Measurements from ENCODE around the gene TMEM198.

Gene TMEM198

DNA sequence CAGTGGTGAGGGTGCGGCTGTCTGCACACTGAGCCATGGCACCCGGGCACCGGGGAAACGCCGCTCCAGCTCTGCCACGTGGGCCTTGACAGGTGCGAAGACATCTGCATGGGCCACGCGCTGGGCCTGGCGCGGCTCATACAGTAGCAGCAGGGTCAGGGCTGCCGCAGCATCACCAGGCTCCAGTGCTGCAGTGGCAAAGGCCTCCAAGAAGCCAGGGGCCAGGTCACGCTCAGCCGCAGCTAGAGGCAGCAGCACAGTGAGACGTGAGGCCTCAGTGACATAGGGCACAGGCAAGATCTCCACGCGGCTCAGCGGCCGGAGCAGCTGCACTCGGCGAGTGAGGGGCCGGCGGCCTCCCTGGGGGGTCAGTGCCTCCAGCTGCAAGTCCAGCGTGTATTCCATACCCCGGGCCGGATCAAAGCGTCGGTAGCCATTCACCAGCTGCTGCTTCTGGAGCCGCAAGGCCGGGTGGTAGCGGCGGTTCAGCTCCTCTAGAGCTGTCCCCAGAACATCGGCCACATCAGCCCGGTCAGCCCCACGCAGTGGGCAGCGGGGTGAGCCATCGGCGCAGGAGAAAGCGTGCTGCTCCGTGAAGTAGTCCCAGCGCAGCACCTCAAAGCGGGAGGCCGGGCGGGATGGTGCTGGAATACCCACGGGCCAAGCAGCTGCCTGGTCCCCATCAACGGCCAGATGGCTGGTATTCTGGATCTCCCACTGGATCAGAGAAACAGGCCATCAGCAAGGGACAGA lies 3.7 kb upstream of the TMEM198 start:
- TF ChIP-seq GATA3 (IDR thresholded peaks at IDR 0.05; ENCODE audit: low read depth, low read length) (no peak), GATA2 (IDR thresholded peaks at IDR 0.05; ENCODE audit: low read depth, low read length) (no peak)

DNA sequence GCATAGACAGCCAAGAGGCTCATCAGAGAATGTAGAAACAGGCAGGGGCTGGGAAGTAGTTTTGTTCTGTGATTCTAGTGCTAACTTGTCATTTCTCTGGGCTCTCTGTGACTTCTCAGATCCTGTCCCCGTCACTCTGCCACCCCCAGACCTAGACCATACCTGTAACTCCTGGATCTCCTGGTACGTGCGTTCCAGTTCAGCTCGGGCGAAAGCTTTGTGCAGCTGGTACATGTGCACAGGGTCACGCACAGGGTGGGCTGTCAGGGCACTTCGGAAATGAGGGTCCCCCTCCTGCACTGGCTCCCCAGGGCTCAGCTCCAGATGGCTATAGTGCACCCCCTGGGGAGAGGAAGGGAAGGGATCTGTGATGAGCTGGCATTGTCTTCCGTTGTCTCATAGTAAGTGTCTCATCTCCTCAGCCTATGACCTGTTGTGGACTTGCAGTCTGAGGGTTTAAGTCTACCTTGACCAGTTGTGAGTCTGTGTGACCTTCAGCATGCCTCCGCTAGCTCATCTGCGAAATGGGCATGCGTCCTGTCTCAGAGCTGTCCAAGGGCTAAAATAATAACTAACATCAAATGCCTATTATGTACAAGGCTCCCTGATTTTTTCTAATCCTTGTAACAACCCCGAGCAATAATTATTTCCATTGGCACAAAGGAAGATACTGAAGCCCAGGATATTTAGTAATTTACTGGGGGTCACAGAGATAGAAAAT lies 2.9 kb upstream of the TMEM198 start:
- no peak for TF ChIP-seq GATA3 (IDR thresholded peaks at IDR 0.05; ENCODE audit: low read depth, low read length)
- no peak for TF ChIP-seq GATA2 (IDR thresholded peaks at IDR 0.05; ENCODE audit: low read depth, low read length)

DNA sequence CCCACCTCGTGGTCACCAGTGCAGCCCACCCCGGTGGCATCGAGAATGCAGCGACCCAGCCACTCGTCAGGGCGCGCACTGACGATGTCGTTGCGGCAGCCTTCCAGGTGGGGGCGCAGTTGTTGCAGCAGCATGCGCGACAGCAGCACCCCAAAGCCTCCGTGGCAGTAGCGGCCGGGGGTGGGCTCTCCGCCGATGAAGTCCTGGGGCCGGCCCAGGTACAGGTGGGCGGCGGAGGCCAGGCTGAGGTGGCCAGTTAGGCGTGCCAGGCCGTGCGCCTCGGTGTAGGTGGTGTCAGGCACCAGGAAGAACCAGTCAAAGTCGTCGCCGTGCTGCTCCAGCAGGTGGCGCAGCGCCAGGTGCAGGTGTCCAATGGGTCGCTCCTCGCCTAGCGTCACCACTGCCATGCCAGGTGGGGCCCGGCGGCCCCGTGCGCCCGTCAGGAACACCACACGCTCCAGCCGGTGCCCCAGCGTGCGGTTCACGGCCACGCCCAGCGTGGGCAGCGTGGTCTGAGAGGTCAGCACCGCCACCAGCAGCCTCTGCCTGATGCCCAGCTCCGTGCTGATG lies 2.1 kb upstream of the TMEM198 start:
- TF ChIP-seq GATA2 (IDR thresholded peaks at IDR 0.05; ENCODE audit: low read depth, low read length) = no peak
- TF ChIP-seq GATA3 (IDR thresholded peaks at IDR 0.05; ENCODE audit: low read depth, low read length) = no peak

GRCh38 chr2:219542931-219543595 lies 765 bp upstream of the TMEM198 start:
- TF ChIP-seq GATA3 (IDR thresholded peaks at IDR 0.05; ENCODE audit: low read depth, low read length) (no peak), GATA2 (IDR thresholded peaks at IDR 0.05; ENCODE audit: low read depth, low read length) (no peak)

DNA sequence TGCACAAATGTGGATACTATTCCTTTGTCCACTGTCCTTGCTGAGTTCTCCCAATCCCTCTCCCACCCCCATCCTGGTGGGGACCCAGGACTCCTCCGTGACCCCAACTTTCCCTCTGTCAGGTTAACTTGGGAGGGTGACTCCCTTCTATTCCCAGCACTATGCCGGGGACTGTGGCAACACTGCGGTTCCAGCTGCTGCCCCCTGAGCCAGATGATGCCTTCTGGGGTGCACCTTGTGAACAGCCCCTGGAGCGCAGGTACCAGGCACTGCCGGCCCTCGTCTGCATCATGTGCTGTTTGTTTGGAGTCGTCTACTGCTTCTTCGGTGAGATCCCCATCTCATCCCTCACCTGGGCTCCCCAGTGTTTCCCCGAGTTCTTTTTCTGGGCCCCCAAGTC lies 739 bp downstream of the TMEM198 start:
- TF ChIP-seq GATA2 (IDR thresholded peaks at IDR 0.05; ENCODE audit: low read depth, low read length) (no peak), GATA3 (IDR thresholded peaks at IDR 0.05; ENCODE audit: low read depth, low read length) (no peak)

DNA sequence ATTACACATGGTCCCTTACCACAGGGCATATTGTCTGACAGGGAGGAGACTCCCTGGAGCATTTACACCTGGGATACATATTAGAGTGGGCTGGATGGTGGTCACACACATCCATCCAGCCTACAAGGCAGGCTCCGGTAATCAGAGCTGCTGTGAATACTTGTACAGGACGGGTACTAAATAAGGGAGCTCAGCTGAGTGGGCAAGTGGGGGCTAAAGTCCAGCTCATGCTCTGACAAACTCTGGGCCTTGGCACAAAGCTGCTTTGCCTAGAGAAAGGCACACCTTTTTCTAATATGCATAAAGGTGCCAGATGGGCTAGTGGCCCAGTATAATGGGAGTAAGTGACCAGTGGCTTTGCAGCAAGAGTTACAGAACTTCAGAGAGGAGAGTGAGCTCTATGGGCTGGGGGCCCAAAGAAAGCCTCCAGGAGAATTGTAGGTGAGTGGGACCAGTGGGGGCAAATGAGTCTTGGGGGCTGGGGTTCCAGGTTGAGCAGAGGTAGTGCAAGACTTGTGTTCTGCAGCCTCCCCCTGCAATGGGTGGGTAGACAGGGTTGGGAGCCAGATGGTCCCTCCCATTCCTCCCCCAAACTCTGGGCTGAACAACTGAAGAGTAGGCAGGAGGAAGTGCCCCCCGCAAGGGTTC lies 1.6 kb downstream of the TMEM198 start:
- no peak for TF ChIP-seq GATA3 (IDR thresholded peaks at IDR 0.05; ENCODE audit: low read depth, low read length)
- TF ChIP-seq GATA2 (IDR thresholded peaks at IDR 0.05; ENCODE audit: low read depth, low read length) = no peak

DNA sequence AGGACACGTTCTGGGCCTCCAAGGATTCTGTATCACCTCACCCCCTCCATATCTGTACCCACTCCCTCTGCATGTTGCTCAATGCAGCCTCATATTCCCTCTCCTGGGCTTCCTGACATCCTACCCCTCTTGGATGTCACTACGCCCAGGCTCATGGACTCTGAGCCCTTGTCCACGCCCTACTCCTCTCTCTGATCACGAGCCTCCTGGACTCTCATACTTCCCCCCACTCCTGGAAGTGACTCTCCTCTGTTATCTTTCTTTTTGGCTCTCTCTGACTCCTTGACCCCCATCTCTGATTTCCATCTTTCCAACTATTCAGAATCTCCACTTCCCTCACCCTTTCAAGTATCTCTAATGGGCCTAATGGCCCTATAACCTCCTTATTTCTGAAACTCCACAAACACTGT lies 2.1 kb downstream of the TMEM198 start:
- TF ChIP-seq GATA3 (IDR thresholded peaks at IDR 0.05; ENCODE audit: low read depth, low read length) = no peak
- no peak for TF ChIP-seq GATA2 (IDR thresholded peaks at IDR 0.05; ENCODE audit: low read depth, low read length)

DNA sequence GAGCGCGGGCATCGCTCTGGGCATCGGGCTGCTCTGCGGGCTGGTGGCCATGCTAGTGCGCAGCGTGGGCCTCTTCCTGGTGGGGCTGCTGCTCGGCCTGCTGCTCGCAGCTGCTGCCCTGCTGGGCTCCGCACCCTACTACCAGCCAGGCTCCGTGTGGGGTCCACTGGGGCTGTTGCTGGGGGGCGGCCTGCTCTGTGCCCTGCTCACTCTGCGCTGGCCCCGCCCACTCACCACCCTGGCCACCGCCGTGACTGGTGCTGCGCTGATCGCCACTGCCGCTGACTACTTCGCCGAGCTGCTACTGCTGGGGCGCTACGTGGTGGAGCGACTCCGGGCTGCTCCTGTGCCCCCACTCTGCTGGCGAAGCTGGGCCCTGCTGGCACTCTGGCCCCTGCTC lies 3.8 kb downstream of the TMEM198 start:
- TF ChIP-seq GATA3 (IDR thresholded peaks at IDR 0.05; ENCODE audit: low read depth, low read length) (no peak), GATA2 (IDR thresholded peaks at IDR 0.05; ENCODE audit: low read depth, low read length) (no peak)

DNA sequence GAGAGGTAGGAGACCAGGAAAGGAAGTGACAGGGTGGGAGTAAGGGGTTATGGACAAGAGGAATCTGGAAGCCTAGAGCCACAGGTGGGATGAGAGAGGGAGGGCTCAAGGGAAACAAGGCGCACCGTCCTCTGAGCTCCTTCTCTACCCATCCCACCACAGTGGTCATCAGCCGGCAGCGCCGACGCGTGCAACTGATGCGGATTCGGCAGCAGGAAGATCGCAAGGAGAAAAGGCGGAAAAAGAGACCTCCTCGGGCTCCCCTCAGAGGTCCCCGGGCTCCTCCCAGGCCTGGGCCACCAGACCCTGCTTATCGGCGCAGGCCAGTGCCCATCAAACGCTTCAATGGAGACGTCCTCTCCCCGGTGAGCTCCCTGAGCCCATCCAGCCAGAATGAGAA lies 5.2 kb downstream of the TMEM198 start:
- TF ChIP-seq GATA2 (IDR thresholded peaks at IDR 0.05; ENCODE audit: low read depth, low read length) = no peak

GRCh38 chr2:219549619-219550018 lies 5.8 kb downstream of the TMEM198 start:
- TF ChIP-seq GATA2 (IDR thresholded peaks at IDR 0.05; ENCODE audit: low read depth, low read length) = no peak
- TF ChIP-seq GATA3 (IDR thresholded peaks at IDR 0.05; ENCODE audit: low read depth, low read length) = no peak

DNA sequence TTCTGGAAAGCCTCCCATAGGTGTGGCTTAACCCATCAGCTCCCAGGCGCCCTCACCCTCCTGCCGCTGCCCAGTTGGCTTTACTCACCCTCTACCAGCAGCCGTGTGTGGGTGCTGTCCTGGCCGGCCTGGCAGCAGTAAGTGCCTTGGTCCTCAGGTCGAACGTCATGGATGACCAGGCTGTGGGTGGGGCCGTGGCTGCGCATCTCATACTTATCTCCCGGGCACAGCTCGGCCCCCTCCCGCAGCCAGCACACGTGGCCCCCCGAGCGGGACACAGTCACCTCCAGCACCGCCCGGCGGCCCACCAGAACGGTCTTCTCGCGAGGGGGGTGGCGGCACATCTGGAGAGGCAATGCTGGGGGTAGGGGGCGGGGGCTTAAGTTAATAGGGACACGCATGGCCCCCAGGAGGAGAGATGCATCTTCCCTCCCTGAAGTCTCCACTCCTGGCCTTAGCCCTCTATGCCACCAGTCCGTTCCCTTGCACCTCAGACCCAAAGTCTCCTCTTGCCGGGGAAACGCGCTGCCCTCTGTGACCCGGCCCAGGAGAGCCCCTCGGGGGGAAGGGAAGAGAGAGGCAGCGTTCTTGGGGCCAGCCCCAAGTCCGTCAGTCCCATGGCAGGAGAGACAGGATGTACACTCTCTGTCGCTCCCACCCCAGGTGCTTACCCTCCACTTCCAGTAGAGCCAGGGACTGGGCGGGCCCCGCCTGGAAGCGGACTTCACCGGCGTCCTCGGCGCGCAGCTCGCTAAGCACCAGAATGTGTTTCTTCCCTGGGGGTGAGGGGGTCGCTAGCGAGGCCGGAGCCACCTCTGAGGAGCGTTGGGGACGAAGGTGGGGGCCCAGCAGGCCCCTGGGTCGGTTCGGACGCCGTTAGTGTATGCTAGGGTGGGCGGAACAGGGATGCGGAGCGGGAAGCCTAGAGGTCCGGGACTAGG lies 7.9 kb downstream of the TMEM198 start:
- TF ChIP-seq GATA3 (IDR thresholded peaks at IDR 0.05; ENCODE audit: low read depth, low read length) (no peak), GATA2 (IDR thresholded peaks at IDR 0.05; ENCODE audit: low read depth, low read length) (no peak)

DNA sequence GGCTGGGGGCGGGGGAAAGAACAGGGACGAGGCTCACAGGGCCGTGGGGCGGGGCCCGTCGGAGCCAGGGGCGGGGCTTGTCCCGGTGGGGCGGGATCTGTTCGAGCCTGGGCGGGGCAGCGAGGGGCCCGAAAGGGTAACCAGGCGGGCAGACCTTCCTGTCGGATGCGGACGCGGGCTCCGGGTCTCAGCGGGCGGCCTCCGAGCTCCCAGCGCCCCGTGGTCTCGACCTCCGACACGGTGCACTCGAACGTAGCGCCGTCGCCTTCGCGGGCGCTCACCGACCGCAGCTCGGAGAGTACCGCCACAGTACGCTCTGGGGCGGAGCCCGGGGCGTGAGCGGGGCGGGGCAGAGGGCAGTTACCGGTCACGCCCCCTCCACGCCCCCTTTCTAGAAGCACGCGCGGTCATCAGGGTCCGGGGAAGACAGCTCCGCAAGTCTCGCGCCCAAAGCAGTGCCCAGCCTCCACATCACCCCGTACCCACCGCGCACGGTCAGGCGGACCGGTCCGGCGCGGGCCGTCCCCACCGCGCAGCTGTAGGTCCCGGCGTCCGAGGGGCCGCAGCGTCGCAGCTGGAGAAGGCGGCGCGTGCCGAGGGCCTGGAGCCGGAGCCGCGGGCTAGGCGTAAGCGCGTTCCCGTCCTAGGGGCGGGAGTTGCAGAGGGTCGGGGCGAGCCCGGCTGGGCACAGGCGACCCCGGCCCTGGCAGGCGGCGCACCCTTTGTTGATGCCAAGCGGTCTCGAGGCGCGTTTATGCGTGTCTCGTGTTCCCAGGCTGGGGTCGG lies 8.7 kb downstream of the TMEM198 start:
- TF ChIP-seq GATA2 (IDR thresholded peaks at IDR 0.05; ENCODE audit: low read depth, low read length) (no peak), GATA3 (IDR thresholded peaks at IDR 0.05; ENCODE audit: low read depth, low read length) (no peak)

- TF ChIP-seq GATA3 (IDR thresholded peaks at IDR 0.05; ENCODE audit: low read depth, low read length) (no peak), GATA2 (IDR thresholded peaks at IDR 0.05; ENCODE audit: low read depth, low read length) (no peak)
Observed at GRCh38 chr2:219553168-219553417, 9.3 kb downstream of the TMEM198 start.
